Adrenal gland (tissue), 12 donors: ENCODE results near the gene PANX2. TPM values are rescaled to one million over a fixed set of nuclear protein-coding genes. Genes with fewer than 3 reads are reported as not detected.

ENCODE experiments used
- DNase-seq, 7 donors: peaks; one replicate each; pipeline ENCODE4 v3.0.0-alpha.2; 2019 to 2020
- H3K27ac ChIP-seq, 5 donors: fragments of 200-600 bp; sonication (generic) in 4 of 5; 1 replicate in 3 of 5; 2 replicates in 2 of 5; pipeline versions ENCODE4 v1.5.1 to v1.8.0; 2016 to 2020; ENCODE audit warnings: mild to moderate bottlenecking in 1 of 5
- H3K27me3 ChIP-seq: fragments of 200-600 bp; 2 replicates; pipeline ENCODE4 v1.8.0; 2021
- H3K36me3 ChIP-seq, 2 donors: fragments of 200-600 bp; replicated peaks in 1 of 2; 1 replicate in 1 of 2; 2 replicates in 1 of 2; pipeline versions ENCODE4 v1.5.1 to v1.8.0; 2018 to 2022
- H3K4me1 ChIP-seq, 2 donors: fragments of 200-600 bp; replicated peaks in 1 of 2; 1 replicate in 1 of 2; 2 replicates in 1 of 2; pipeline versions ENCODE4 v1.5.1 to v1.8.0; 2018 to 2021
- H3K4me3 ChIP-seq, 4 donors: fragments of 200-600 bp; sonication (generic) in 3 of 4; one replicate each; pipeline ENCODE4 v1.5.1; 2016 to 2018
- H3K9me3 ChIP-seq, 3 donors: fragments of 200-600 bp; sonication (generic) in 1 of 3; replicated peaks in 1 of 3; 1 replicate in 2 of 3; 2 replicates in 1 of 3; pipeline versions ENCODE4 v1.5.1 to v1.8.0; 2016 to 2021
- POLR2A ChIP-seq, 2 donors: fragments of 450-650 bp; IDR thresholded peaks; one replicate each; pipeline ENCODE4 v1.6.1; 2017; ENCODE audit warnings: antibody characterized with exemption in 2 of 2, mild to moderate bottlenecking in 2 of 2, moderate library complexity in 1 of 2
- WGBS, 4 donors: extraction: QIAGEN DNeasy Blood & Tissue Kit in 2 of 4; methylation state at CpG; one replicate each; pipeline versions ENCODE4 v1.1.5 to v1.1.7; 2013 to 2017; 5-methylcytosine and 5-hydroxymethylcytosine counted together
- intact Hi-C, 2 donors: fragments of 100-400 bp; cut with DNase I; formaldehyde crosslinking; loops; one replicate each; pipeline versions ENCODE4 v1.14.1 to v1.15.0; 2022 to 2023
- polyA plus RNA-seq, 3 donors: library from polyadenylated mRNA; stranded (reverse); fragments of 200-250 nt in 2 of 3; fragments of 350-450 nt in 1 of 3; fragmentation: Illumina TruSeq in 1 of 3; extraction: RNeasy Lipid Tissue Mini Kit (QIAGEN cat#74804) in 1 of 3; gene quantifications; one replicate each; pipeline ENCODE4 v1.2.3, GENCODE V29; 2013 to 2014
- total RNA-seq, 9 donors: library from RNA; depleted of rRNA in 4 of 9; stranded (reverse); fragments of >200 nt in 4 of 9; fragments of 120-200 nt in 1 of 9; fragmentation: NEBNext Ultra II Directional in 1 of 9; extraction: Animal tissue kit (Norgen Biotek cat#: 25700) in 1 of 9; gene quantifications; one replicate each; pipeline versions ENCODE4 v1.1.0 to v1.2.4, GENCODE V29; 2013 to 2023
- TF ChIP-seq, protein P1 (sequence below), 6 experiments: fragments of 450-650 bp in 4 of 6; fragments of 200-600 bp in 2 of 6; sonication (generic) in 1 of 6; IDR thresholded peaks; 1 replicate in 5 of 6; 2 replicates in 1 of 6; pipeline versions ENCODE4 v1.5.1 to v1.8.0; 2016 to 2021; ENCODE audit warnings: antibody characterized with exemption in 6 of 6, mild to moderate bottlenecking in 2 of 6, moderate library complexity in 1 of 6
- donor health status: healthy with polysubstance abuse.
- donor health status: Bipolar disorder and iron deficiency.
- donor health status: DM: yes; HTN: yes; CAD: no.
- donor health status: DM: no; HTN: no; CAD: no.
- donor health status: DM: no; HTN: no; CAD: no.
- donor health status: DM: yes; HTN: yes; CAD: no.

The PANX2 gene
- total and polyA plus RNA-seq, 12 donors = 0.22 to 4.1 (median 0.70) TPM

DNA sequence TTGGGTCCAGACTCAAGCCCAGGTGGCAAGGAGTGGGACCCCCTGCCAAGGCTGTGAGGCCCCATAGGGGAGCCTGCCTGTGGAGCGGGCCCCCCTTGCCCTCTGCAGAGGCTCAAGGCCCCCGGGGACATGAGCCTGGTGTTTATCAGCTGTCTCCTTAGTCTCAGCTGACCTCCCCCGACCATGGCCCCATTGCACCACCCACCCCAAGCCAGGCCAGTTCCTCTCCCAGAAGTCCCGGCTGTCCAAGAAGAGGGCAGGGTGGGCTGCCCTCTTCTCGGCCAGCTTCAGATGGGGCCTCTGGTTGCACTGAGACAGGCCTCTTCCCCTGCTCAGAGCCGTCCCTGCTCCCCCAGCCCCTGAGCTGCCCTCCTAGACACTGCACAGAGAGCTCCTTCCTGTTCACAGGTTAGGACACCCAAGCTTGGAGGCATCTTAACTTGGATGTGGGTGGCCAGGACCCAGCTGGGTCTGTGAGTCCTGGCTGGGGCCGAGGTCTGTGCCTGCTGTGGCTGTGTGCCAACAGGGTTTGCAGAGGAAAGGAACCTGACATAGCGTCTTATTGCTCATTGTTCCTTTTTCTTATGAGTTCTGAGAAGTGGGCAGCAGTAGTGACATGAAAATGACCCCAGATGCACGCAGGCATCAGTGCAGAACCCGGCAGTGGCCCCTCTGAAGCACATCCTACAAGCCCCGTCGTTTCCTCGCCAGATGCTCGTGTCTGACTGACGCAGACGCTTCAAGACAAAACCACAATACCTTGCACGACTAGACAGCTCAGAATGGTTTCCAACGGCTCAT is 20.6 kb downstream of the PANX2 start:
- Histone ChIP-seq H3K27ac (peak overlapping the region; percentile 16 to 91 (median 72)), H3K4me1 (peaks cover 24 to 46% of the 10 kb centered on the region in 2 donors), H3K9me3 (no peaks in the 10 kb centered on the region), H3K27me3 (no peaks in the 10 kb centered on the region), H3K36me3 (peaks cover 0 to 15% of the 10 kb centered on the region in 2 donors), H3K4me3 (peak overlapping the region in 1 of 4 donors; percentile 53)
- intact Hi-C loops = no loop called here
- TF ChIP-seq, protein P1, sequence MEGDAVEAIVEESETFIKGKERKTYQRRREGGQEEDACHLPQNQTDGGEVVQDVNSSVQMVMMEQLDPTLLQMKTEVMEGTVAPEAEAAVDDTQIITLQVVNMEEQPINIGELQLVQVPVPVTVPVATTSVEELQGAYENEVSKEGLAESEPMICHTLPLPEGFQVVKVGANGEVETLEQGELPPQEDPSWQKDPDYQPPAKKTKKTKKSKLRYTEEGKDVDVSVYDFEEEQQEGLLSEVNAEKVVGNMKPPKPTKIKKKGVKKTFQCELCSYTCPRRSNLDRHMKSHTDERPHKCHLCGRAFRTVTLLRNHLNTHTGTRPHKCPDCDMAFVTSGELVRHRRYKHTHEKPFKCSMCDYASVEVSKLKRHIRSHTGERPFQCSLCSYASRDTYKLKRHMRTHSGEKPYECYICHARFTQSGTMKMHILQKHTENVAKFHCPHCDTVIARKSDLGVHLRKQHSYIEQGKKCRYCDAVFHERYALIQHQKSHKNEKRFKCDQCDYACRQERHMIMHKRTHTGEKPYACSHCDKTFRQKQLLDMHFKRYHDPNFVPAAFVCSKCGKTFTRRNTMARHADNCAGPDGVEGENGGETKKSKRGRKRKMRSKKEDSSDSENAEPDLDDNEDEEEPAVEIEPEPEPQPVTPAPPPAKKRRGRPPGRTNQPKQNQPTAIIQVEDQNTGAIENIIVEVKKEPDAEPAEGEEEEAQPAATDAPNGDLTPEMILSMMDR (IDR thresholded peaks at IDR 0.05) = no peak
- no peak for TF ChIP-seq POLR2A (IDR thresholded peaks at IDR 0.05)
- peak in 5 of 7 donors; percentile 32 to 77 (median 62) for DNase-seq
- WGBS, 4 donors = 53 to 69% (median 58%) methylated on average over 12 to 18 of the region's 18 CpGs

DNA sequence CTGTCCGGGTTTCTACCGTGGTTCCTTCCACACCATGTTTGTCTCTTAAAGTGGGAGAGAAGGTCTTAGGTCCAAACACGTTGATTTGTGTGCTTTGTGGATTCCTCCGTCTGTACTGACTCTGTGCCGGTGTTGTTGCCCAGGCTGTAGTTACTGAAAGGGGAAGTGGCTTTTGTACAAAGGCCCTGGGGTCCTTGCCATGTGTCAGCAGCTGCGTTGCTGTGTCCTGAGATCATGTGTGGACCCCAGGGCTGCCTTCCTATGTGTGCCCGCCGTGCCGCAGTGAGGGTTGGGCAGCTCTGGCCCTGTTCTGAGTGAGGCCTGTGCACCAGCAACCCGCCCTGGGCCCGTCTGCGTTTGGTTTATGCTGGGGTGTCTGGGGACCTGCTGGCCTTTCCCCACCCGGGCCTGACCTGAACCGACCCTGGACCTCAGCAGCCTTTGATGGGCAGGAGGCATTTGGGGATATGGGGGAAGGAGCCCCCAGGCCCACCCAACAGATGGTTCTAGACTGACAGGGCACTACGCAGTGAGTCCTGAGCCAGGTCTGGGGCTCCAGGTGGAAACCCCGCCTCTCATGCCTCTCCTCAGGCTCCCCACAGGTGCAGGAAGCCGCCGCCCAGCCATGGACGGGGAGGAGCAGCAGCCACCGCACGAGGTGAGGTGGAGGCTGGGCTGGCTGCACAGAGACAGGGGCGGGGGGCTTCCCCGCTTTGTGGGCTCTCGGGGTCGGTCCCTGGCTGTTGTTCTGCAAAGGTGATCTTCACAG is 22.1 kb downstream of the PANX2 start:
- H3K4me1 ChIP-seq = peaks cover 24 to 36% of the 10 kb centered on the region in 2 donors
- H3K9me3 ChIP-seq = no peaks in the 10 kb centered on the region
- peaks cover 0 to 15% of the 10 kb centered on the region in 2 donors for H3K36me3 ChIP-seq
- no peaks in the 10 kb centered on the region for H3K27me3 ChIP-seq
- H3K4me3 ChIP-seq = no peak overlapping the region
- DNase-seq = no peak
- 79 to 87% (median 83%) methylated on average over 3 to 25 of the region's 25 CpGs for WGBS, 4 donors
- TF ChIP-seq, protein P1 (IDR thresholded peaks at IDR 0.05) = no peak
- TF ChIP-seq POLR2A (IDR thresholded peaks at IDR 0.05) = no peak
- intact Hi-C loops = no loop called here
- H3K27ac ChIP-seq = peak overlapping the region in 2 of 5 donors; percentile 81 to 91

DNA sequence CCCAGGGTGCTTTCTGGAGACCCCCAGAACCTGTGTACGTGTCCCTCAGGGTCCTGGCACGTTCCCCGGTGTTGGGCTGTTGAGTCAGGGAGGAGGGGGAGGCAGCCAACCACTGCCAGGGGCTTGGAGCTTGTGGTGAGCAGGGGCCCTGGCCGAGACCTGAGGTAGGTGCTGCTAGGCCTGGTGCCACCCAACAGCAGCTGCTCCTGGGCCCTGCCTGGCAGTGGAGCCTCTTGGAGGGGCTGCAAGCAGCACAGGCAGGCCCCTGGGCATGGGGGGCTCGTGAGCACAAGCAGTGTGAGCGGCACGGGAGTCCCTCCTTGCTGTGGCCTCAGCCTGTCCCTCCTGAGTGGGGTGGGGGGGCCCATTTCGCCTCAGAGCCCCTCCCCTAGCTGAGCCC is 23.1 kb downstream of the PANX2 start:
- peaks cover 0 to 15% of the 10 kb centered on the region in 2 donors for H3K36me3 ChIP-seq
- peaks cover 24 to 33% of the 10 kb centered on the region in 2 donors for H3K4me1 ChIP-seq
- 87 to 97% (median 93%) methylated on average over 4 to 8 of the region's 8 CpGs for WGBS, 4 donors
- intact Hi-C loops = no loop called here
- no peaks in the 10 kb centered on the region for H3K27me3 ChIP-seq
- H3K9me3 ChIP-seq = no peaks in the 10 kb centered on the region
- TF ChIP-seq, protein P1 (IDR thresholded peaks at IDR 0.05) = no peak
- TF ChIP-seq POLR2A (IDR thresholded peaks at IDR 0.05) = no peak
- H3K27ac ChIP-seq = no peak overlapping the region
- no peak for DNase-seq
- H3K4me3 ChIP-seq = no peak overlapping the region
